ENCODE data around the gene GJB5. TPM values are rescaled to one million over a fixed set of nuclear protein-coding genes. Genes with fewer than 3 reads are reported as not detected.

Gene GJB5
- total and polyA plus RNA-seq, 7 donors: 0.69 TPM; not detected in 6

DNA sequence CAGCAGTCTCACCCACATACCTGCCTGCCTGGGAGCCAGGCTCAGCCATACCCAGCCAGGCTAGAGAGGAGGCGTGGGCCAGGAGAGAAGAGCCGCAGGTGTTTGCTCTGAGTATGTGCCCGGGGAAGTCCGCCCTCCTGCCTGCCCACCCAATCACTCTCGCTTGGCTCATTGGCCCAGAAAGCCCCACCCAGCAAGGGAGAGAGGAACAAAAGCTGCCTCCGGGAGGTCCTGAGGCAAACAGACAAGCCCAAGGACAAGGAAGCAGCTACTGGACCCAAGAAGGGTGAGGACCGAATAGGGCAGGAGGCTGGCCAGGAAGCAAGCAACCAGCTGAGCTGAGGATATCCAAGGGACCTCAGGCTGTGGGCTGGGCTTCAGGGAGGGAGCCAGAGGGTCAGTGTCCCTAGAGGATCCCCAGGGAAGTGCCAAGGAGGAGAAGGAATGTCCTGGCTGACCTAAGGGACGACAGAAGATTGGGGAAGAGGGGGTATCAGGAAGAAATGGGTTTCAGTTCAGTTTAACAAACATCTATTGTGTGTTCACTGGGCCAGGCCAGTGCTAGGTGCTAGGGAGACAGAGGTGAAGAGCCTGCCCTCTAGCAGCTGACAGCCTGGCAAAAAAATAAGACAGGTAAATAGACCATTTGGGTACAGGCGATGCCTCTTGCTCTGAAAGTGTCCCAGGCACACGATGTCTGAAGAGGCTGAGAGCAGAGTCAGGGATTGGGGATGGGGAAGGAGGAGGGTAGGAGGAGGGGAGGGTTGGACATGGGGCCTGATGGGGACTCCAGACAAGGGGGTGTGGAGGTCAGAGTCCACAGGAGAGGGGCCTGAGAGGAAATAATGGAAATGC is 4.9 kb downstream of the GJB5 start, which contains the start of gene GJB4:
Gene GJB4, plus strand, starts transcription at position 238 of the 855 bp plus-strand sequence. CDS start 1,515 bp downstream, outside the sequence.
- Histone ChIP-seq H3K4me1 (no peaks in the 10 kb centered on the region), H3K27me3 (peaks cover 0 to 17% (median 0%) of the 10 kb centered on the region in 3 donors), H3K9me3 (no peaks in the 10 kb centered on the region), H3K4me3 (no peak within 1 kb of the TSS), H3K27ac (no peak within 1 kb of the TSS), H3K36me3 (no peaks in the 10 kb centered on the region)
- WGBS, 2 donors: 31 to 63% methylated on average over 10 of the region's 10 CpGs
- TF ChIP-seq EP300 (IDR thresholded peaks at IDR 0.05) (no peak), POLR2AphosphoS5 (IDR thresholded peaks at IDR 0.05) (no peak), POLR2A (IDR thresholded peaks at IDR 0.05) (no peak)
- TF ChIP-seq, protein P1, sequence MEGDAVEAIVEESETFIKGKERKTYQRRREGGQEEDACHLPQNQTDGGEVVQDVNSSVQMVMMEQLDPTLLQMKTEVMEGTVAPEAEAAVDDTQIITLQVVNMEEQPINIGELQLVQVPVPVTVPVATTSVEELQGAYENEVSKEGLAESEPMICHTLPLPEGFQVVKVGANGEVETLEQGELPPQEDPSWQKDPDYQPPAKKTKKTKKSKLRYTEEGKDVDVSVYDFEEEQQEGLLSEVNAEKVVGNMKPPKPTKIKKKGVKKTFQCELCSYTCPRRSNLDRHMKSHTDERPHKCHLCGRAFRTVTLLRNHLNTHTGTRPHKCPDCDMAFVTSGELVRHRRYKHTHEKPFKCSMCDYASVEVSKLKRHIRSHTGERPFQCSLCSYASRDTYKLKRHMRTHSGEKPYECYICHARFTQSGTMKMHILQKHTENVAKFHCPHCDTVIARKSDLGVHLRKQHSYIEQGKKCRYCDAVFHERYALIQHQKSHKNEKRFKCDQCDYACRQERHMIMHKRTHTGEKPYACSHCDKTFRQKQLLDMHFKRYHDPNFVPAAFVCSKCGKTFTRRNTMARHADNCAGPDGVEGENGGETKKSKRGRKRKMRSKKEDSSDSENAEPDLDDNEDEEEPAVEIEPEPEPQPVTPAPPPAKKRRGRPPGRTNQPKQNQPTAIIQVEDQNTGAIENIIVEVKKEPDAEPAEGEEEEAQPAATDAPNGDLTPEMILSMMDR (IDR thresholded peaks at IDR 0.05): no peak
- intact Hi-C loops (cut with DNase I): no loop called here
- DNase-seq: no peak

DNA sequence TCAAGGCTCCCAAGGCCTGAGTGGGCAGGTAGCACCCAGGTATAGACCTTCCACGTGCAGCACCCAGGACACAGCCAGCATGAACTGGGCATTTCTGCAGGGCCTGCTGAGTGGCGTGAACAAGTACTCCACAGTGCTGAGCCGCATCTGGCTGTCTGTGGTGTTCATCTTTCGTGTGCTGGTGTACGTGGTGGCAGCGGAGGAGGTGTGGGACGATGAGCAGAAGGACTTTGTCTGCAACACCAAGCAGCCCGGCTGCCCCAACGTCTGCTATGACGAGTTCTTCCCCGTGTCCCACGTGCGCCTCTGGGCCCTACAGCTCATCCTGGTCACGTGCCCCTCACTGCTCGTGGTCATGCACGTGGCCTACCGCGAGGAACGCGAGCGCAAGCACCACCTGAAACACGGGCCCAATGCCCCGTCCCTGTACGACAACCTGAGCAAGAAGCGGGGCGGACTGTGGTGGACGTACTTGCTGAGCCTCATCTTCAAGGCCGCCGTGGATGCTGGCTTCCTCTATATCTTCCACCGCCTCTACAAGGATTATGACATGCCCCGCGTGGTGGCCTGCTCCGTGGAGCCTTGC is 6.4 kb downstream of the GJB5 start:
- no peaks in the 10 kb centered on the region for H3K9me3 ChIP-seq
- H3K27ac ChIP-seq: no peak overlapping the region
- no peak overlapping the region for H3K4me3 ChIP-seq
- intact Hi-C loops (cut with DNase I): no loop called here
- H3K4me1 ChIP-seq: no peaks in the 10 kb centered on the region
- no peak for DNase-seq
- no peaks in the 10 kb centered on the region for H3K36me3 ChIP-seq
- H3K27me3 ChIP-seq: peaks cover 0 to 4% (median 0%) of the 10 kb centered on the region in 3 donors
- WGBS, 2 donors: 94 to 95% methylated on average over 33 of the region's 33 CpGs
- TF ChIP-seq POLR2AphosphoS5 (IDR thresholded peaks at IDR 0.05) (no peak), EP300 (IDR thresholded peaks at IDR 0.05) (no peak), POLR2A (IDR thresholded peaks at IDR 0.05) (no peak)
- TF ChIP-seq, protein P1 (IDR thresholded peaks at IDR 0.05): no peak

DNA sequence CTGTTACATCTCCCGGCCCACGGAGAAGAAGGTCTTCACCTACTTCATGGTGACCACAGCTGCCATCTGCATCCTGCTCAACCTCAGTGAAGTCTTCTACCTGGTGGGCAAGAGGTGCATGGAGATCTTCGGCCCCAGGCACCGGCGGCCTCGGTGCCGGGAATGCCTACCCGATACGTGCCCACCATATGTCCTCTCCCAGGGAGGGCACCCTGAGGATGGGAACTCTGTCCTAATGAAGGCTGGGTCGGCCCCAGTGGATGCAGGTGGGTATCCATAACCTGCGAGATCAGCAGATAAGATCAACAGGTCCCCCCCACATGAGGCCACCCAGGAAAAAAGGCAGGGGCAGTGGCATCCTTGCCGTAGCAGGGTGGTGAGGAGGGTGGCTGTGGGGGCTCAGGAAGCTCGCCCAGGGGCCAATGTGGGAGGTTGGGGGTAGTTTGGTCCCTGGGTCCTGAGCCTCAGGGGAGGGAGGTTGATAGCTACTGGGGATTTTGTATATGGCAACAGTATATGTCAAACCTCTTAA is 7.0 kb downstream of the GJB5 start:
- Histone ChIP-seq H3K4me1 (no peaks in the 10 kb centered on the region), H3K36me3 (no peaks in the 10 kb centered on the region), H3K4me3 (no peak overlapping the region), H3K27ac (no peak overlapping the region), H3K9me3 (no peaks in the 10 kb centered on the region), H3K27me3 (no peaks in the 10 kb centered on the region)
- intact Hi-C loops (cut with DNase I): no loop called here
- 89 to 91% methylated on average over 13 of the region's 13 CpGs for WGBS, 2 donors
- no peak for DNase-seq
- no peak for TF ChIP-seq POLR2AphosphoS5 (IDR thresholded peaks at IDR 0.05)
- TF ChIP-seq, protein P1 (IDR thresholded peaks at IDR 0.05): no peak
- no peak for TF ChIP-seq EP300 (IDR thresholded peaks at IDR 0.05)
- no peak for TF ChIP-seq POLR2A (IDR thresholded peaks at IDR 0.05)

DNA sequence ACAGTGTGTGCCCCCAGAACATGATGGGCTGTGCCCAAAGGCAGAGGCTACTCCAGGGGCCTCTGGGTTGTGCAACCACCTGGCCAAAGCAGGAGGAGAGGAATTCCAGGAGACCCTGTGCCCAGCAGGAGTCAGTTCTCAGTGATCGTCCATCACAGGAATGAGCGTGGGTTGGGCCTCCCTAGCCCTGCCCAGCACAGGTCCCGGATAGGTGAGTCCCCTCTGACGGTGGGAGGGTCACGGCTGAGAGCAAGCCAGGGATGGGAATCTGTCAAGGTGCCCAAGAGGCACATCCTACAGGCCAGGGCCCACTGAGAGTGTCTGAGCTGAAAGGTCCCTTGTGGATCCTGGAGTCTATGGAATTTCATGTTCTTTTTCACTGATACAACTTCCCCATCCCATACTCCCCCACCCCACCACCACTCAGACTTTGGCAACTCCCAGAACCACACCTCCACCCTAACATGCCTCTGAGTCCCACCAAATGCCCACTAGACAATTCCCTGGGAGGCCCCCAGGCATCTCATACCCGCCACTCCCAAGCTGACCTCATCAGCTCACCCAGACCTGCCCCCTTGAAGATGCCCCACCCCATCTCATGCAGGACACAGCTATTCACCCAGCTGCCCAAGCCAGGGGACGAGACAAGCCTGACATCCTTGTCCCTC is 7.8 kb downstream of the GJB5 start:
- no peak for DNase-seq
- intact Hi-C loops (cut with DNase I): no loop called here
- no peak overlapping the region for H3K27ac ChIP-seq
- WGBS, 2 donors: 63 to 76% methylated on average over 7 of the region's 7 CpGs
- no peaks in the 10 kb centered on the region for H3K9me3 ChIP-seq
- TF ChIP-seq POLR2AphosphoS5 (IDR thresholded peaks at IDR 0.05) (no peak), EP300 (IDR thresholded peaks at IDR 0.05) (no peak), POLR2A (IDR thresholded peaks at IDR 0.05) (no peak)
- TF ChIP-seq, protein P1 (IDR thresholded peaks at IDR 0.05): no peak
- no peak overlapping the region for H3K4me3 ChIP-seq
- no peaks in the 10 kb centered on the region for H3K4me1 ChIP-seq
- H3K36me3 ChIP-seq: no peaks in the 10 kb centered on the region
- H3K27me3 ChIP-seq: peaks cover 0 to under 1% (median 0%) of the 10 kb centered on the region in 3 donors

All from sigmoid colon (tissue), 7 donors.